Transverse colon (tissue), 4 donors: ENCODE data around the gene NAA35. TPM values are rescaled to one million over a fixed set of nuclear protein-coding genes. Genes with fewer than 3 reads are reported as not detected.

ENCODE experiments used
- DNase-seq: peaks from one replicate; pipeline ENCODE4 v3.0.0-alpha.2; 2019
- H3K27ac ChIP-seq, 4 donors: fragments of 200-600 bp; sonication (generic); 2 replicates each; pipeline ENCODE4 v1.5.1; 2016 to 2018; ENCODE audit warnings: inconsistent platforms in 4 of 4
- H3K27me3 ChIP-seq: fragments of 200-600 bp; sonication (generic); 2 replicates; pipeline ENCODE4 v1.5.1; 2017; ENCODE audit warnings: inconsistent platforms
- H3K36me3 ChIP-seq, 4 donors: fragments of 200-600 bp; sonication (generic); 2 replicates each; pipeline ENCODE4 v1.5.1; 2017 to 2019; ENCODE audit warnings: inconsistent platforms in 4 of 4
- H3K4me1 ChIP-seq, 4 donors: fragments of 200-600 bp; sonication (generic); 2 replicates each; pipeline ENCODE4 v1.5.1; 2017 to 2020; ENCODE audit warnings: inconsistent platforms in 4 of 4
- H3K4me3 ChIP-seq, 4 donors: fragments of 200-600 bp; sonication (generic); 1 replicate in 1 of 4; 2 replicates in 3 of 4; pipeline versions ENCODE4 v1.5.1 to v1.6.1; 2017 to 2019; ENCODE audit warnings: inconsistent platforms in 4 of 4
- H3K9me3 ChIP-seq, 2 donors: fragments of 200-600 bp; sonication (generic); 2 replicates each; pipeline ENCODE4 v1.5.1; 2017 to 2019; ENCODE audit warnings: inconsistent platforms in 2 of 2
- EP300 ChIP-seq: sonication (generic); formaldehyde crosslinking; IDR thresholded peaks from one replicate; pipeline ENCODE4 v1.6.1; 2017; ENCODE audit warnings: antibody characterized with exemption, low read depth
- POLR2A ChIP-seq: fragments of 450-650 bp; IDR thresholded peaks from one replicate; pipeline ENCODE4 v1.6.1; 2016; ENCODE audit warnings: antibody characterized with exemption, mild to moderate bottlenecking, moderate library complexity
- POLR2AphosphoS5 ChIP-seq, 3 donors: sonication (generic); formaldehyde crosslinking; IDR thresholded peaks; one replicate each; pipeline ENCODE4 v1.6.1; 2016; ENCODE audit warnings: antibody characterized with exemption in 3 of 3
- WGBS, 2 donors: methylation state at CpG; one replicate each; pipeline ENCODE4 v1.1.5; 2018; ENCODE audit warnings: low coverage in 1 of 2; 5-methylcytosine and 5-hydroxymethylcytosine counted together
- in situ Hi-C, 4 donors: fragments of 200-750 bp; cut with MboI; loops; one replicate each; pipeline versions ENCODE4 v1.15.0 to v1.15.1; 2017; ENCODE audit warnings: low sequenced_read_pairs in 3 of 4, low pct_ligation_motif_present in 1 of 4, low pct_unique_long_range_greater_than_20kb in 1 of 4
- intact Hi-C: fragments of 100-400 bp; cut with DNase I; formaldehyde crosslinking; loops from one replicate; pipeline ENCODE4 v1.15.1; 2023; ENCODE audit warnings: low total_unique reads
- total RNA-seq, 4 donors: library from RNA; depleted of rRNA; stranded (reverse); fragments of >200 nt; gene quantifications; one replicate each; pipeline ENCODE4 v1.1.0, GENCODE V29; 2016
- TF ChIP-seq, protein P1 (sequence below), 5 experiments: fragments of 200-600 bp in 3 of 5; fragments of 450-650 bp in 2 of 5; sonication (generic) in 3 of 5; IDR thresholded peaks; 1 replicate in 2 of 5; 2 replicates in 3 of 5; pipeline ENCODE4 v1.5.1; 2016 to 2017; ENCODE audit warnings: antibody characterized with exemption in 5 of 5, inconsistent platforms in 3 of 5, mild to moderate bottlenecking in 2 of 5, moderate library complexity in 1 of 5

Gene NAA35
- total RNA-seq, 4 donors from 2014 or later, result 24.7 to 51.5 (median 34.5) TPM

DNA sequence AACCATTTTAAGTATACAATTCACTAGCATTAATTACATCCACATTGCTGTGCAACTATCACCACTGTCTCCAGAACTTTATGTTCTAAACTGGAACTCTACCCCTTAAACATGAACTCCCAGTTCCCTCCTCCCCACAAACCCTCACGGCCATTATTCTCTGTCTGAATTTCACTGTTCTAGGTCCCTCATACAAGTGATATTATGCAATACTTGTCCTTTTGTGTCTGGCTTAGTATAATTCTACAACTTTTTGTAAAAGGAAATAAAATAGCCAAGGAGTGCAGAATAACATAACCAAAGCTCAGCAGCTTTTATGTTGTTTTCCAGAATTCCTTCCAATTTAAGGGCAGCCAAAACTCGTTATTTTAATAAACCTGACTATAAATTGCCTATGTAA is 53.2 kb downstream of the NAA35 start:
- intact Hi-C loops, result no loop called here
- Histone ChIP-seq H3K9me3 (no peaks in the 10 kb centered on the region), H3K36me3 (peaks cover 0 to 19% (median 7%) of the 10 kb centered on the region in 4 donors), H3K27ac (no peak overlapping the region), H3K4me1 (no peaks in the 10 kb centered on the region), H3K4me3 (no peak overlapping the region), H3K27me3 (no peaks in the 10 kb centered on the region)
- WGBS, 2 donors, result 88 to 90% methylated on average over 2 of the region's 2 CpGs
- DNase-seq, result no peak
- no peak for TF ChIP-seq POLR2AphosphoS5 (IDR thresholded peaks at IDR 0.05)
- TF ChIP-seq EP300, result no peak
- TF ChIP-seq POLR2A, result no peak
- TF ChIP-seq, protein P1, sequence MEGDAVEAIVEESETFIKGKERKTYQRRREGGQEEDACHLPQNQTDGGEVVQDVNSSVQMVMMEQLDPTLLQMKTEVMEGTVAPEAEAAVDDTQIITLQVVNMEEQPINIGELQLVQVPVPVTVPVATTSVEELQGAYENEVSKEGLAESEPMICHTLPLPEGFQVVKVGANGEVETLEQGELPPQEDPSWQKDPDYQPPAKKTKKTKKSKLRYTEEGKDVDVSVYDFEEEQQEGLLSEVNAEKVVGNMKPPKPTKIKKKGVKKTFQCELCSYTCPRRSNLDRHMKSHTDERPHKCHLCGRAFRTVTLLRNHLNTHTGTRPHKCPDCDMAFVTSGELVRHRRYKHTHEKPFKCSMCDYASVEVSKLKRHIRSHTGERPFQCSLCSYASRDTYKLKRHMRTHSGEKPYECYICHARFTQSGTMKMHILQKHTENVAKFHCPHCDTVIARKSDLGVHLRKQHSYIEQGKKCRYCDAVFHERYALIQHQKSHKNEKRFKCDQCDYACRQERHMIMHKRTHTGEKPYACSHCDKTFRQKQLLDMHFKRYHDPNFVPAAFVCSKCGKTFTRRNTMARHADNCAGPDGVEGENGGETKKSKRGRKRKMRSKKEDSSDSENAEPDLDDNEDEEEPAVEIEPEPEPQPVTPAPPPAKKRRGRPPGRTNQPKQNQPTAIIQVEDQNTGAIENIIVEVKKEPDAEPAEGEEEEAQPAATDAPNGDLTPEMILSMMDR (IDR thresholded peaks at IDR 0.05), result no peak
- in situ Hi-C loops, result no loop called here

DNA sequence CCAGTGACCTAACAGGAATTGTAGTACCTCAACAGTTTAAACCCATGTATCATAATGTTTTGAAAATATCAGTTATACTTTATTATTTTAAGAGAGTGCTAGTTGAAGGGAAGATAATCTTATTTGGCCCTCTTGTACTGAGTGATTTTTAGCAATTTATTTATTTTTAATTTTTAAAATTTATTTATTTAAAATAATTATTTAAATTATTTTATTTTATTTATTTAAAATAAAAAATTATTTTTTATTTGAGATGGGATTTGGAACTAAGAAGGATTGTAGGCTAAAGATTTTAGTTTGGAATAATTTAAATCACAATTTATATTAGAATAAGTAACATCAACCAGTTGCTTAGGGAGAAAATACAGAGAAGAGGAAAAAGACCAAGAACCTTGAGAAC is 54.2 kb downstream of the NAA35 start:
- intact Hi-C loops, result no loop called here
- DNase-seq, result no peak
- TF ChIP-seq POLR2A, result no peak
- no peak for TF ChIP-seq EP300
- TF ChIP-seq, protein P1 (IDR thresholded peaks at IDR 0.05), result no peak
- TF ChIP-seq POLR2AphosphoS5 (IDR thresholded peaks at IDR 0.05), result no peak
- in situ Hi-C loops, result no loop called here
- Histone ChIP-seq H3K9me3 (no peaks in the 10 kb centered on the region), H3K27me3 (no peaks in the 10 kb centered on the region), H3K27ac (no peak overlapping the region), H3K4me3 (no peak overlapping the region), H3K4me1 (no peaks in the 10 kb centered on the region), H3K36me3 (peaks cover 0 to 19% (median 7%) of the 10 kb centered on the region in 4 donors)

DNA sequence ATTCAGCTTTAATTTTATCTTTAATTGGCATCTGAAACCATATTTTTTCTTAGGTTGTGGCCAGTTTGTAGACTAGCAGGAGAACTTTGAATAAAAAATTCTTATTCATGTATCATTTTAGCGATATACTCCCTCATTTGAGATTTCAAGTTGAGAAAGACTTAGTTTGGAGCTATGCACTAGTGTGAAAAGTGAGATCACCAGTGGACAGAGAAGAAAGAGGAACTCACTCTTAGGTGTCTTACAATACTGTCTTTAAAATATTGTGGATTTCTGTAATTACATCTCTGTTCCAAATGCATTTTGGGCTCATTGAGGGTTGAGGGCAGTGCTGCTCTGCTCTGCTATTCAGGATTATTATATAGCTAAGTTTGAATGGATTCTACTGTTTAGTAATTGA is 54.7 kb downstream of the NAA35 start:
- WGBS, 2 donors, result 90 to 98% methylated on average over 1 of the region's 1 CpG
- Histone ChIP-seq H3K4me3 (no peak overlapping the region), H3K9me3 (no peaks in the 10 kb centered on the region), H3K27ac (no peak overlapping the region), H3K27me3 (no peaks in the 10 kb centered on the region), H3K4me1 (no peaks in the 10 kb centered on the region), H3K36me3 (peaks cover 0 to 19% (median 7%) of the 10 kb centered on the region in 4 donors)
- DNase-seq, result no peak
- intact Hi-C loops (no loop called here), in situ Hi-C loops (no loop called here)
- TF ChIP-seq POLR2A, result no peak
- no peak for TF ChIP-seq EP300
- no peak for TF ChIP-seq POLR2AphosphoS5 (IDR thresholded peaks at IDR 0.05)
- TF ChIP-seq, protein P1 (IDR thresholded peaks at IDR 0.05), result no peak

DNA sequence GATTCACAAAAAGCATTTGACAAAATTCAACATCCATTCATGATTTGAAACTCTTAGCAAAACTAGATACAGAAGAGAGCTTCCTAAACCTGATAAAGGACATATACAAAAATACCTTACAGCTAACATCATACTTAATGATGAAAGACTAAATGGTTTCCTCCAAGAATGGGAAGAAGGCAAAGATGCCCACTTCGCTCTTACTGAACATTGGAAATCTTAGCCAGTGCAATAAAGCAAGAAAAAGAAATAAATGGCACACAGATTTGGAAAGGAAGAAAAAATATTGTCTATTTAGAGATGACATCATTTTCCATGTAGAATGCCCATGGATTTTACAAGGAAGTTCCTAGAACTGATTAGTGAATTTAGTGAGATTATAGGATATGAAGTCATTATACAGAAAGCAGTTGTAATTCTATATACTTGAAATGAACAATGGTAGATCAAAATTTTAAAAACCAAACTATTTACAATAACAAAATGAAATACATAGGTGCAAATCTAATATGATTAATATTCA is 64.4 kb downstream of the NAA35 start:
- Histone ChIP-seq H3K9me3 (peaks cover 0 to 4% of the 10 kb centered on the region in 2 donors), H3K4me1 (no peaks in the 10 kb centered on the region), H3K4me3 (no peak overlapping the region), H3K27me3 (no peaks in the 10 kb centered on the region), H3K27ac (no peak overlapping the region), H3K36me3 (peaks cover 0 to 63% (median 24%) of the 10 kb centered on the region in 4 donors)
- in situ Hi-C loops, result loop anchor here in 2 of 4 donors (10.0 to 25.0 kb wide), 2 partner anchors 181 to 307 kb away; no protein-coding TSS in a partner anchor
- TF ChIP-seq POLR2A, result no peak
- TF ChIP-seq EP300, result no peak
- TF ChIP-seq, protein P1 (IDR thresholded peaks at IDR 0.05), result no peak
- no peak for TF ChIP-seq POLR2AphosphoS5 (IDR thresholded peaks at IDR 0.05)
- intact Hi-C loops, result no loop called here
- no peak for DNase-seq
- 88 to 100% methylated on average over 1 of the region's 1 CpG for WGBS, 2 donors
